Measurements from ENCODE around the gene CAMTA1. TPM values are rescaled to one million over a fixed set of nuclear protein-coding genes. Genes with fewer than 3 reads are reported as not detected.

CAMTA1 gene
- total and polyA plus RNA-seq, 8 donors, result 13.0 to 54.2 (median 23.6) TPM

- Histone ChIP-seq H3K36me3 (no peaks in the 10 kb centered on the region), H3K9me3 (no peaks in the 10 kb centered on the region), H3K4me3 (no peak overlapping the region), H3K27me3 (no peaks in the 10 kb centered on the region), H3K4me1 (no peaks in the 10 kb centered on the region), H3K27ac (no peak overlapping the region)
- FAIRE-seq (no peak), DNase-seq (no peak), ATAC-seq (no peak)
- no peak for TF ChIP-seq CTCF (IDR thresholded peaks at IDR 0.05)
- intact Hi-C loops (cut with DNase I), result no loop called here
- 75 to 79% methylated on average over 22 of the region's 22 CpGs for WGBS, 2 donors
Observed at GRCh38 chr1:7250597-7251453, 465.6 kb downstream of the CAMTA1 start.

DNA sequence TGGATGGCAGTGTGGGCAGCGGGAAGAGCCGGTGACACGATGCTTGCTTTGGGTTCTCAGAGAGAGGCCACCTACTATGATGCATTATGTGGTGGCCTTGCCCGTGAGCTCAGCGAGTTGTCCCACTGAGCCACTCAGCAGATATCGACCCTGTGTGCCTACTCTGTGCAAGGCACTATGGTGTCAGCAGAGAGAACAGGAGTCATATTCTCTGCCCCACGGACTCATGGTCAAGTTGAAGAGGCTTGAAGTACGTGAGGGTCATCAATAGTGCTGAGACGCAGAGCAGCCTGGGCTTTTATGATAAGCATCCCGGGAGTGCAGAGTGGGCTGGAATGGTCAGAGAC lies 466.2 kb downstream of the CAMTA1 start:
- FAIRE-seq, result no peak
- H3K36me3 ChIP-seq, result no peaks in the 10 kb centered on the region
- TF ChIP-seq CTCF (IDR thresholded peaks at IDR 0.05), result no peak
- H3K27me3 ChIP-seq, result no peaks in the 10 kb centered on the region
- H3K9me3 ChIP-seq, result no peaks in the 10 kb centered on the region
- no peak overlapping the region for H3K27ac ChIP-seq
- no peak for DNase-seq
- H3K4me1 ChIP-seq, result no peaks in the 10 kb centered on the region
- no peak overlapping the region for H3K4me3 ChIP-seq
- no peak for ATAC-seq
- WGBS, 2 donors, result 77 to 78% methylated on average over 10 of the region's 10 CpGs
- intact Hi-C loops (cut with DNase I), result no loop called here

DNA sequence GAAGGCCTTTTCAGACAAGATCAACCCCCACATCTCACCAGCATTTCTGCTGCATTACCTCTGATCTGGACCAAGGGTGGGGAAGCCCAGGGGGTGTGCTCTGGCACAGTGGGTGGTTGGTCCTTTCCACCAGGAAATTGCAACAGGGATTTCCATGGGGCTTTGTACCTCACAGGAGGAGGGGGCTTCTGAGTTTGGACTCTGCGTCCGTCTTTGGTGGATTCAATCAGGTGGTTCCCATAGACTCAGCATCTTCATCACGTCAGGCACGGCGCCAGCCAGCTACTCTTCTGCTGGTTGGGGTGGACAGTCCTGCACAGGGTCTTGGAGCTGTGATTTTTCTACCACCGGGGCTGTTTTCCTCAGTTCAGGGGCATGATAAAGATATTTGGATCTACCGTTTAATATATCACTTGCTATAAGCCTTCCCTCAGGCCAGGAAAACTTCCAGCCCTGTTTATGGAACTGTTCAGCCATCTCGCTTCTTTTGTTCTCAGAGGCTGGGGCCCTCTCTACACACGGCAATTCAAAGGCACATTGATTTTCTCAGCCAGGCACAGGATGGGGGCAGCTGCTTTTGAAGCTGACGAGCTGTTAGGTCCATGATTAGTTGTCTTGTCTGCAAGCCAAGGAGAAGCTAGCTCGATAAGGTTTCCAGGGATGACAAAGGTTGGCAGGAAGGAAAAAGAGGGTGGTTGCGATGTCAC lies 467.3 kb downstream of the CAMTA1 start:
- no peak overlapping the region for H3K4me3 ChIP-seq
- intact Hi-C loops (cut with DNase I), result no loop called here
- no peak for ATAC-seq
- H3K4me1 ChIP-seq, result no peaks in the 10 kb centered on the region
- WGBS, 2 donors, result 63 to 73% methylated on average over 12 of the region's 12 CpGs
- TF ChIP-seq CTCF (IDR thresholded peaks at IDR 0.05), result no peak
- no peaks in the 10 kb centered on the region for H3K27me3 ChIP-seq
- DNase-seq, result no peak
- H3K36me3 ChIP-seq, result no peaks in the 10 kb centered on the region
- FAIRE-seq, result no peak
- H3K9me3 ChIP-seq, result no peaks in the 10 kb centered on the region
- no peak overlapping the region for H3K27ac ChIP-seq

- Histone ChIP-seq H3K9me3 (no peaks in the 10 kb centered on the region), H3K27ac (no peak overlapping the region), H3K36me3 (no peaks in the 10 kb centered on the region), H3K4me3 (no peak overlapping the region), H3K4me1 (no peaks in the 10 kb centered on the region), H3K27me3 (no peaks in the 10 kb centered on the region)
- FAIRE-seq (no peak), ATAC-seq (no peak), DNase-seq (no peak)
- 85 to 92% methylated on average over 4 of the region's 4 CpGs for WGBS, 2 donors
- TF ChIP-seq CTCF (IDR thresholded peaks at IDR 0.05), result no peak
- intact Hi-C loops (cut with DNase I), result no loop called here
Observed at GRCh38 chr1:7253118-7253480, 467.8 kb downstream of the CAMTA1 start.
